Hindlimb muscle (tissue), 1 donor: ENCODE results near the gene ADISSP. TPM values are rescaled to one million over a fixed set of nuclear protein-coding genes. Genes with fewer than 3 reads are reported as not detected.

ENCODE experiments used
- DNase-seq: peaks from one replicate; pipeline ENCODE4 v3.0.0-alpha.2; 2013
- polyA plus RNA-seq: library from polyadenylated mRNA; unstranded; fragments of 120-200 nt; gene quantifications from one replicate; pipeline ENCODE4 v1.2.1, GENCODE V29; 2013; ENCODE audit not compliant: insufficient read length

The ADISSP gene
- polyA plus RNA-seq, result 29.1 TPM

GRCh38 chr20:3767427-3768341 is at the start of gene ADISSP:
ADISSP (minus strand) TSS chr20:3767753; CDS start chr20:3760100, 7,653 bp downstream.
- DNase-seq, result peak; percentile 99

- DNase-seq, result no peak
Measured at GRCh38 chr20:3815703-3816315, 48.3 kb upstream of the ADISSP start.

- no peak for DNase-seq
Measured at GRCh38 chr20:3814928-3815495, 47.5 kb upstream of the ADISSP start.

GRCh38 chr20:3813848-3814581 is 46.5 kb upstream of the ADISSP start:
- no peak for DNase-seq

- no peak for DNase-seq
Measured at GRCh38 chr20:3812975-3813847, 45.7 kb upstream of the ADISSP start.

GRCh38 chr20:3812259-3812681 is 44.7 kb upstream of the ADISSP start:
- DNase-seq, result no peak

- DNase-seq, result peak; percentile 99
Measured at GRCh38 chr20:3811467-3812258, 44.1 kb upstream of the ADISSP start.

- no peak for DNase-seq
Measured at GRCh38 chr20:3808544-3808943, 41.0 kb upstream of the ADISSP start.

- no peak for DNase-seq
Measured at GRCh38 chr20:3804781-3805180, 37.2 kb upstream of the ADISSP start.

- DNase-seq, result no peak
Measured at GRCh38 chr20:3804254-3804751, 36.8 kb upstream of the ADISSP start.

GRCh38 chr20:3803854-3804253 is 36.3 kb upstream of the ADISSP start:
- no peak for DNase-seq

- DNase-seq, result no peak
Measured at GRCh38 chr20:3803289-3803688, 35.7 kb upstream of the ADISSP start.

- no peak for DNase-seq
Measured at GRCh38 chr20:3802524-3803239, 35.1 kb upstream of the ADISSP start.

- DNase-seq, result no peak
Measured at GRCh38 chr20:3801846-3802245, 34.3 kb upstream of the ADISSP start.

GRCh38 chr20:3801299-3801698 is 33.7 kb upstream of the ADISSP start:
- no peak for DNase-seq

GRCh38 chr20:3800878-3801260 is 33.3 kb upstream of the ADISSP start:
- no peak for DNase-seq

- no peak for DNase-seq
Measured at GRCh38 chr20:3800256-3800877, 32.8 kb upstream of the ADISSP start.

- DNase-seq, result no peak
Measured at GRCh38 chr20:3798908-3799248, 31.3 kb upstream of the ADISSP start.

- DNase-seq, result no peak
Measured at GRCh38 chr20:3798373-3798768, 30.8 kb upstream of the ADISSP start.
